Lower leg skin (tissue), 4 donors: ENCODE measurements around the gene XRCC1. TPM values are rescaled to one million over a fixed set of nuclear protein-coding genes. Genes with fewer than 3 reads are reported as not detected.

ENCODE experiments used
- DNase-seq, 2 donors: peaks; one replicate each; pipeline ENCODE4 v3.0.0-alpha.2; 2019; ENCODE audit warnings: low spot score in 2 of 2
- H3K4me3 ChIP-seq: fragments of 200-600 bp; sonication (generic); 2 replicates; pipeline ENCODE4 v1.5.1; 2017; ENCODE audit warnings: mild to moderate bottlenecking, low read depth; ENCODE audit not compliant: poor library complexity, severe bottlenecking
- CTCF ChIP-seq, 3 donors: fragments of 450-650 bp; IDR thresholded peaks; one replicate each; pipeline ENCODE4 v1.5.1; 2016; ENCODE audit warnings: antibody characterized with exemption in 3 of 3, mild to moderate bottlenecking in 3 of 3, moderate library complexity in 2 of 3
- POLR2A ChIP-seq, 2 donors: fragments of 450-650 bp; IDR thresholded peaks; one replicate each; pipeline ENCODE4 v1.6.1; 2016 to 2017; ENCODE audit warnings: antibody characterized with exemption in 2 of 2, mild to moderate bottlenecking in 1 of 2, moderate library complexity in 1 of 2
- WGBS, 2 donors: methylation state at CpG; one replicate each; pipeline ENCODE4 v1.1.5; 2018; 5-methylcytosine and 5-hydroxymethylcytosine counted together
- intact Hi-C: fragments of 100-400 bp; cut with DNase I; formaldehyde crosslinking; loops from one replicate; pipeline ENCODE4 v1.15.0; 2023; ENCODE audit warnings: low total_unique reads
- total RNA-seq, 4 donors: library from RNA; depleted of rRNA; stranded (reverse); fragments of >200 nt; gene quantifications; one replicate each; pipeline ENCODE4 v1.1.0, GENCODE V29; 2016

The XRCC1 gene
- 10 to 100 TPM; 27.9 to 37.6 (median 31.5) TPM for total RNA-seq

- 0 to 1% methylated on average over 46 to 50 of the region's 51 CpGs for WGBS, 2 donors
- TF ChIP-seq CTCF (IDR thresholded peaks at IDR 0.05): no peak
- no peak for TF ChIP-seq POLR2A (IDR thresholded peaks at IDR 0.05)
- peak within 1 kb of the TSS; percentile 65 for H3K4me3 ChIP-seq
- peak; percentile 97 to 99 for DNase-seq
- intact Hi-C loops: no loop called here
Measured at GRCh38 chr19:43575156-43575950, at the start of gene XRCC1, which contains the start of gene PINLYP. Gene XRCC1 (minus strand): TSS chr19:43575527. CDS start chr19:43575458, 69 bp downstream. Gene PINLYP (plus strand): TSS chr19:43575801. CDS start chr19:43577192, 1,391 bp downstream.

- H3K4me3 ChIP-seq: no peak overlapping the region
- TF ChIP-seq POLR2A (IDR thresholded peaks at IDR 0.05): no peak
- TF ChIP-seq CTCF (IDR thresholded peaks at IDR 0.05): no peak
- intact Hi-C loops: no loop called here
- peak; percentile 69 to 93 for DNase-seq
- 10 to 19% methylated on average over 19 to 23 of the region's 30 CpGs for WGBS, 2 donors
Measured at GRCh38 chr19:43624933-43625332, 49.6 kb upstream of the XRCC1 start.

GRCh38 chr19:43623889-43624670, 48.8 kb upstream of the XRCC1 start:
- no peak overlapping the region for H3K4me3 ChIP-seq
- intact Hi-C loops: no loop called here
- DNase-seq: no peak
- TF ChIP-seq POLR2A (IDR thresholded peaks at IDR 0.05) (no peak), CTCF (IDR thresholded peaks at IDR 0.05) (no peak)
- WGBS, 2 donors: 77 to 82% methylated on average over 35 of the region's 35 CpGs

GRCh38 chr19:43622956-43623355, 47.6 kb upstream of the XRCC1 start:
- 91 to 100% methylated on average over 1 of the region's 1 CpG for WGBS, 2 donors
- H3K4me3 ChIP-seq: no peak overlapping the region
- TF ChIP-seq POLR2A (IDR thresholded peaks at IDR 0.05) (no peak), CTCF (IDR thresholded peaks at IDR 0.05) (no peak)
- intact Hi-C loops: no loop called here
- DNase-seq: no peak

- intact Hi-C loops: no loop called here
- DNase-seq: no peak
- WGBS, 2 donors: 82% methylated on average over 4 of the region's 4 CpGs
- no peak overlapping the region for H3K4me3 ChIP-seq
- TF ChIP-seq POLR2A (IDR thresholded peaks at IDR 0.05): no peak
- TF ChIP-seq CTCF (IDR thresholded peaks at IDR 0.05): no peak
Measured at GRCh38 chr19:43622070-43622469, 46.7 kb upstream of the XRCC1 start.
